GM18517 (cell line): ENCODE measurements around the gene NOL3.
A peak's percentile ranks its signal among the peaks of the same experiment; 100 is the strongest.

Experiments
- ATAC-seq: cut with Tn5 transposase; IDR thresholded peaks from one replicate; pipeline ENCODE4 v1.9.1; 2021; ENCODE audit warnings: mild to moderate bottlenecking, moderate library complexity; ENCODE audit not compliant: unreplicated experiment

The NOL3 gene

GRCh38 chr16:67154578-67155294 is 15.6 kb upstream of the NOL3 start:
- ATAC-seq, result no peak

- no peak for ATAC-seq
Observed at GRCh38 chr16:67155295-67156142, 14.8 kb upstream of the NOL3 start.

- no peak for ATAC-seq
Observed at GRCh38 chr16:67156143-67156844, 14.0 kb upstream of the NOL3 start.

- ATAC-seq, result no peak
Observed at GRCh38 chr16:67157106-67157748, 13.1 kb upstream of the NOL3 start.

GRCh38 chr16:67157892-67158635 is 12.3 kb upstream of the NOL3 start:
- no peak for ATAC-seq

- ATAC-seq, result peak; percentile 40
Observed at GRCh38 chr16:67158637-67159600, 11.4 kb upstream of the NOL3 start.

GRCh38 chr16:67161595-67162058 is 8.7 kb upstream of the NOL3 start:
- ATAC-seq, result no peak

- ATAC-seq, result no peak
Observed at GRCh38 chr16:67162506-67163163, 7.7 kb upstream of the NOL3 start.

- no peak for ATAC-seq
Observed at GRCh38 chr16:67163164-67163998, 7.0 kb upstream of the NOL3 start.

GRCh38 chr16:67163999-67164558 is 6.3 kb upstream of the NOL3 start:
- ATAC-seq, result no peak

GRCh38 chr16:67164599-67165061 is 5.7 kb upstream of the NOL3 start, which contains the start of gene HSF4:
Gene HSF4 (plus strand): TSS chr16:67164745. CDS start chr16:67164812, 67 bp downstream.
- ATAC-seq, result no peak

GRCh38 chr16:67165121-67166078 is 4.9 kb upstream of the NOL3 start:
- ATAC-seq, result no peak

GRCh38 chr16:67166110-67166547 is 4.2 kb upstream of the NOL3 start:
- no peak for ATAC-seq

GRCh38 chr16:67166598-67167168 is 3.7 kb upstream of the NOL3 start:
- ATAC-seq, result no peak

GRCh38 chr16:67167588-67167987 is 2.8 kb upstream of the NOL3 start:
- ATAC-seq, result no peak

GRCh38 chr16:67169011-67169451 is 1.3 kb upstream of the NOL3 start:
- no peak for ATAC-seq
